SIG-M5 (cell line): ENCODE data around the gene MBIP.

Source experiments
- DNase-seq: peaks from one replicate; lab custom pipeline; 2025; lab: John Stamatoyannopoulos, UW

MBIP gene

DNA sequence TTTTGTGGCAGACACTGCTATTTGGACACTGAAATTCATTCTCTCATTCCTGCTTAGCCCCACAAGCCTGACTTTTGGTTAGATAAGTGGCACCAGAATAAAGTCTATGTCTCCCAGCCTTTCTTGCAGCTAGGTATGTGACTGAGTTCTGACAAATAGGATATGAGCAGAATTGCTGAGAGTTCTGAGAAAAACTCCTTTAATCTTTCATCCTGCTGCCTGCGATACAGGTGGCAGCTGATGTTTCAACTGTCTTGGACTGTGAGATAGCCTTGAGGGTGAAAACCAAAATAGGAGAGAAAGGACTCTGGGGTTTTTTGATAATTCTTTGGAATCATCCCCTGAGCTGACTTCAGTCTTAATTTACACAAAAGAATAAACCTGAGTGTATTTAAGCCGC is 55.8 kb downstream of the MBIP start:
- no peak for DNase-seq

GRCh38 chr14:36264107-36264506 is 56.3 kb downstream of the MBIP start:
- no peak for DNase-seq

DNA sequence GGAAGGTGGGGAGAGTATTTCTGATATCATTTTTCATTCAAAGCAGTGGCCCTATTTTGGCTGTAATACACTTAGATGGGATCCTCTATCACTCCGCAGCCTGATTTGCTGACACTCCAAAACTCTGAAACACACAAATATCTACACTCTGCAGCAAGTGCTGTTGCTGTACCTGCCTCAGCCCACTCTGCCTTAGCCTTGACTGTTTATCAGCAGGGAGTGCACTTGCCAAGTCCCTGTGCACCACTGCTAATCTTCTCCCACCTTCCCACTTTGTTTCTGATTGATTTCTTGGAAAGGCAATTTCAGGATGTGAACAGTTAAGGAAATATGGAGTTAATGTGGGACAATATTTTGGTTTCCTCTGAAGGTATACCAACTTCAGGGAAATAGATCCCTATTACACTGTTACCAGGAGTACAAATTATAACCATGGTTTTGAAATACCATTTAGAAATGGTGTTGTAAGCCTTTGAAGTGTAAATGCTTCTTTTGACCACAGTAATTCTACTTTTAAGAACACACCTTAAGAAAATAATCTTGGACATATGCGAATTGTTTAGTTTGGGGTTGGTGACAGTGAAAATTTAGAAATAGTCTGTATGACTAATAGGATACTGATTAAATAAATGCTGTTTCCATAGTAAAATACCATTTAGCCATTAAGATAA is 59.3 kb downstream of the MBIP start:
- no peak for DNase-seq

GRCh38 chr14:36258241-36258640 is 62.2 kb downstream of the MBIP start:
- DNase-seq, result no peak

DNA sequence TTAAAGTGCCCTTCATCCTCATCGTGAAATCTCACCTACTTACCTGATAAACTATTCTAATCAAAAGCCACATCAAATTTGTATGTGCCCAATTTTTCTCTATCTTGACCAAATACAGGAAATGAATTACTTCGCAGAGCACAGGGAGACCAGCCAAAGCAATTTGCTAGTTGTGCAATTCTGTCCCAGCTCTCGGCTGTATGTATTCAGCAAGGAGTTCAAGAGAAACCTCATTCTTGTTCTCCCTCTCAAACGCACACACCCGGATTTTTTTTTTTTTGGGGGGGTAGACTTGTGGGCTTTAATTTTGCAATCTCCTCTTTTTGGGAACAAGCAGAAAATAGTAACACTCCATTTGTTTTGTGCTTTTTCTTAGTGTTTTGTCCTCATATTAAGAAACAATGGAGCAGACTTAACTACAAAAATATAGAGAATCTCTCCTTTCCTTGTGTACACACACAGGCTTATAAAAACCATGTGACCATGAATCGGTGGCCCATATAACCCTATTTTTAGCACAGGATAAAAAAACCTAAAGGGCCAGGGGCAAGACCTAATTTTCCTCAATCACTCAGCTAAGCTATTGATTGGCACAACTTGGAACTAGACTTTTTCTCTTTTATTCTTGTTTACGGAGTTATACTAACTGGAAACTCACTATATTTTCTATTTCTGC is 64.2 kb downstream of the MBIP start:
- DNase-seq, result no peak

DNA sequence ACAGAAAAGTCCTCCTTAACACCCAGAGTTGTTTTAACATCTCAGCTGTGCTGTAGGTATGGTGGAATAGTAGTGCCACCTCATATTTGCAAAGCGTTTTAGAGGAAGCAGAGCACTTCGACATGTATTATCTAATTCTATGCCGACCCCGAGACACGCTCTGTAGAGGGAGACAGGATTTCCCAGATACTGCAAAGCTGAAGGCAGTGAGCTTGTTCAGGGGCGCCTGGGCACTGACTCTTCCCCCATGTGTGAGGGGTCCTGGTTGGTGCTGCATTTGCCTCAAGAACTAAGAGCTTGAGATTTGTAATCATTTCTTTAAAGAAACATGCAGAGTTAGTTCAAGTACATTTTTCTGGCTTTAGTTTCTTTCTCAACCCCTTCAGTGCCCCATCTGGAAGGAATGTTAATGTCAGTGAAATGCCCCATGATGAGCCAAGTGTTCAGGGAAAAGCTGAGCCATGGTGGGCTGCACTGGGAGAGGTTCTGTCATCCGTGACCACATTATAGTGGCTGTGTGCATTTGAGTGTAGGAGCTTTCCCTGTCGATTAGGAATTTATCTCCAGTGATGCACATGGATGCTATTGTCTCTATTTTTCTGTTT is 66.3 kb downstream of the MBIP start:
- no peak for DNase-seq
